COLO668 (cell line): ENCODE results near the gene MAOB.

Experiments used
- DNase-seq: peaks from one replicate; lab custom pipeline; 2025; ENCODE audit not compliant: unreplicated experiment; lab: John Stamatoyannopoulos, UW

The MAOB gene

DNA sequence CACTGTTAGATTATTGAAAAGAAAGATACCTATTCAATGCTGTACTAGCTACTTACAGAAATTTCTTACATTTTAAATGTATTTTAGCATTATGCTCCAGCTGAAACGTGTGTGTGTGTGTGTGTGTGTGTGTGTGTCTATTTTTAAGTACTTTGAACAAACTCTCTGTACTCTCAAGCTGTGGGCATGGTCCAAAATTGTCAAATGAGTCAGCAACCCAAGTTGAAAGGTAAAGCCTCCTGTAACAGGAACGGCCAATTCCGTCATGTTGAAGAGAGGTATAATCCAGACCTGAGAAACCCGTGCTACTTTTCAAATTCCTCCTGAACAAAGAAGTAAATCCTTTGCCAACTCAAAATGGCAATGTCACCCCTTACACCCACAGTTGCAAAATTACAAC, 20.5 kb downstream of the MAOB start:
- DNase-seq: no peak

DNA sequence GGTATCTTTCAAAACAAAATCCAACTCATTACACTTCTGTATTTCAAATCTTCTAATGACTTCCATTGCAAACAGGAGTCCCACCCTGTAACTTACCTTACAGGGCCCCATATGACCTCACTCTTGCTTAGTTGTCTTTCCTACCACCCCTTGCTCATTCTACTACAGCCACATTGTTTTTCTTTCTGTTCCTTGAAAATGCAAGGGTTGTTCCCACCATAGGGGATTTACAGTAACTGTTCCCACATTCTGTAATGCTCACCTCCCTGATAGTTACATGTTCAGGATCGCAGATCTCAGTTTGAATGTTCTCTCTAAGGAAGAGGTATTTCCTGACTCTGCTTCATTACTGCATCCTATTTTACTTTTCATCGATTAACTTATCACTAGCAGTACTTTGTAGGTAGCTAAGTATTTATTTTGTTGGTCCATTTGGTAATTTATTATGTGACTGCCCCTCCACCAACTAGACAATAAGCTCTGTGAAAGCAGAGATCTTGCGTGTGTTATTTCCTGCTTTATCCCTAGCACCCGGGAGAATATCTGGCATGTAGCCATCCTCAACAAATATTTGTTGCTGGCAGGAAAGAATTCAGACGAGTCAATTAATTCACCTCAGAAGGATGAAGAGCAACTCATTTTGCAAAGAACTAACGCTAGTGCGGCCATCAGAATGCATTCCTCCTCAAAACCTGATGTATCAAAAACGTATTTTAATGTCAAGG, 21.4 kb downstream of the MAOB start:
- no peak for DNase-seq

DNA sequence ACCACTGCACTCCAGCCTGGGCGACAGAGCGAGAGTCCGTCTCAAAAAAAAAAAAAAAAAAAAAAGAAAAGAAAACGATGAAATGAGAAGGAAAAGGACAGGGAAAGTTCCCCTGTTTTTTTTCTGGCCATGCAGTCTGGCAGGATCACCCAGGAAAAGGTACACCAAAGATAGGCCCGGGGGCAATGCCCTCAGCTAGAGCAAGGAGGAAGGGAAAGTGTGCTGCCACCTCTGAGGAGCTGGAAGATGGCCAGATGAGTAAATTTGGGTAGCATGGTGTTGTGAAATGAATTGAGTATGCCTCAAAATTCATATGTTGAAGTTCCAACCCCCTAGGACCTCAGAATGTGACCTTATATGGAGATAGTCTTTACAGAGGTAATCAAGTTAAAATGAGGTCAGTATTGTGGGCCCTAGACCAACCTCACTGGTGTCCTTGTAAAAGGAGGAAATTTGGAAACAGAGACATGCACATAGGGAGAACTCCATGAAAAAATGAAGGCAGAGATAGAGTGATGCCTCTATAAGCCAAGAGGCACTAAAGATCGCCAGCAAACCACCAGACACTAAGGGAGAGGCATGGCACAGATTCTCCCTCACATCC, 28.9 kb downstream of the MAOB start:
- DNase-seq: no peak

DNA sequence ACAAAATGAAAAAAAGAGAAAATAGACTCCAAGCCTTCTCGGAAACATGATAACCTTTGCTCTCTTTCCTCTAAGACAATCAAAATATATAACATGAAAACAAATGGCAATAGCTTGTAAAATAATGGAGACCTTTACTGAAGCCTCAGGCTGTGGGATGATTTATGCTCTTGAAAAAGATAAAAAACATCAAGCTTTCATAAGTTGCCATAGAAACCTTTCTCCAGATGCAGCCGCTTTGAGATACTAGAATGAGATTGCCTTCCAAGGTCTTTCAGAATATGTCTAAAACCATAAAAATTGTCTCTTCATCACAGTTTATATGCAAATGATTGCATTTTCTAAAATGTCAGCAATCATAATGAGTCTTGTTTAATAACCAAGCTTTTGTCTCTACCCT, 31.6 kb downstream of the MAOB start:
- no peak for DNase-seq

DNA sequence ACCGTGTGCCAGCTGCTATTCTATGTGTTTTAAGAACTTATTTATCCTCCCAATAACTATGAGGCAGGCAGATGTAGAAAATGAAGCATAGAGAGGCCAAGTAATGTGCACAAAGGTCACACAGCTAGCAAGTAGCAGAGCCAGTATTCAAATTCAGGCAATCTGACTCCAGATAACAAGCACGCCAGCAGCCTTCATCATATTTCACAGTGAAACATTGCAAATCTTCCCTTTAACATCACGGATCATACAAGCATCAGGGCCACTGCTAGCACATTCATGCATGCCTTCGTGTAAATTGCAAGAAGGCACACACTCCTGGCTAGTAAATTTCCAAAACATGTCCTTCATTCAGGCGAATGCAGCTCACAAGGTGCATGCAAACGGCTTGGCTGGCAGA, 33.1 kb downstream of the MAOB start:
- DNase-seq: no peak

DNA sequence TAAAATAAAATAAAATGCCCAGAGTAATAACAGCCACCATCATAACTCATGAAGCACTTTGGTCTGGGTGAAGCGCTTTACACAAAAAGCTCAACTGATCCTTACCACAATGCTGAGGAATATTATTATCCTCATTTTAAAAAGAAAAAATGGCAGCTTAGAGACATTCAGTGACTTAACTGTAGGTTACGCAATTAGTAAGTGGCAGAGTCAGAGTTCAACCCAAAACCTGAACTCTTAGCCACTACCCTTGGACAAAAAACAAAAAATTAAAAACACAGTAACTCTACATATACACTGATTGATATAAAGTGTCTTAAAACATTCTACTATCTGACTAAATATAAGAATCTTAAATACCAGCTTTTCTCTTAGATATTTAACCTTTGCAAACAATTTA, 34.9 kb downstream of the MAOB start:
- DNase-seq: no peak

DNA sequence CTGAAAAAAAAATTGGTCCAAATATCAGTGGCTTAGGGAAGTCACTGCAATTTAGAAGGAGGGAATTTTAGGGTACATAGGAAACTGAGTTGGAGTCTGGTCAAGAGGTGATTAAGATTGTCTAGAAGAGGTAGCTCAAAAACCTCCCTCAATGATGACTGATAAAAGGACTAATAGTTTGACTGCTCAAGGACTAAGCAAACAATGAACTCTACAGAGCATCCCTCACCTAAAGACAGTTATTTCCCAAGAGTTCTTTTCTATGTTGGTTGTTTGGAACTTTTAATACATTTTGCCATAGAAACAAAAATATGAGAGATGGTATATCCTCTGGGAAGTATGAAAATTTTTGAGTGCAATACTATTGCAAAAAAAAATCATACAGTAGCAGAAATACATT, 35.7 kb downstream of the MAOB start:
- DNase-seq: no peak

DNA sequence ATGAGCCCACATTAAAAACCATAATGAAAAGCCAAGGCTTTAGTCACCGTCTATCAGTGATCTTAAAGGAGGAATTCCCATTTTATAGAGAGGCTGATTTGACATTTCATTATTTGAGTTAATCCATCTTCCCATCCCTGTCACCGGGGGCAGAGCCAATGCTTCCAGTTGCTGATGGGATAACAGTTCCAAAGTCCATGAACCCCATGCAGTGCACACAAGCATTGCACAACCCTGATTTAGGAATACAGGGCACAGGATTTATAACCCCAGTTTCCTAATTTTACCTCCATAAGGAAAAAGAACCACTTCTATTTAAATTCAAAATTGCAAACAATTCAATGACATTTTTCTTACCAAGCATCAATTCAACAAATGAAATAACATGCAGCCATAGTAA, 36.5 kb downstream of the MAOB start:
- DNase-seq: no peak

DNA sequence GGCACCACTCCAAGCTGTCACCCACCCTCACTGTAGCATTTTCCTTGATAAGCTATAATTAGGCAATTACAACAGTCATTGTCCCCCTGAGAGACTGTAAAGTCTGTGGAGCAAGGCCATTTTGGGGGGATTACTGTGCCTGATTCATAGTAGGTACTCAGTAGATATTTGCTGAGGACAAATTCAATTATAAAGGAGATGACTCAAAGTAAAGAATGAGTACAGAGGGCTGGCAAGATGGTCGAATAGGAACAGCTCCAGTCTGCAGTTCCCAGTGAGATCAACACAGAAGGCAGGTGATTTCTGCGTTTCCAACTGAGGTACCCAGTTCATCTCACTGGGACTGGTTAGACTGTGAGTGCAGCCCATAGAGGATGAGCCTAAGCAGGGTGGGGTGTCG, 42.0 kb downstream of the MAOB start:
- DNase-seq: no peak

DNA sequence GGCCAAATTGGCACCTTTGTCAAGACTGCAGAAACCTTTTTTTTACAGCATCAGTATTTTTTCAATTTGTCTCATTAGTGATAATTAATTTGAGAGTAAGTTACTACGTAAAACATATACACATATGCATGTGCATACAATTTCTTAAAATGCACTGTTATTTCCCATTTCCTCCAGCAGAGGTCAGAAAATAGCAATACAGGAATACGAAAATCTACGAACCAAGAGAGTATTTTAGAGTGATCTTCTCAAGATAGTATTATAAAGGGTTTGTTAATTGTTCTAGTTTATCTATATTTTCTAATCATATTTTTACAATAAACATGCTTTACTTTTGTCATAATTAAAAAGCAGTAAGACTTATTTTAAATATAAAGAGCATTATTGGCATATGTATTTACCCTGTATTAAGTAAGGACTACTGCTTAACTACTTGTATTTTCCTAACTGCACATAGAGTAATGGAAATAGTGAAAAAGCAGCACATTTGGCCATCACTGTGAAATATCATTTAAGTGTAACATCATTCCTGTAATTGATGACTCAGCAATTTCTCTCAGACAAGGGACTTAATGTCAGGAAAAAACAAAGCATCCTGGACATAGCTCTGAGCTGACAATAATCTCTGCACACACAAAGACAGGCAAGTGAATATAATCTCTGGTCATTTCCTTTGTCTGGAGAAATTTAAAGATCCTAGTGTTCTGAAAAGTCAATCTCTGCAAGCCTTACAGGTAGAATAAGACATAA, 45.6 kb downstream of the MAOB start:
- no peak for DNase-seq

DNA sequence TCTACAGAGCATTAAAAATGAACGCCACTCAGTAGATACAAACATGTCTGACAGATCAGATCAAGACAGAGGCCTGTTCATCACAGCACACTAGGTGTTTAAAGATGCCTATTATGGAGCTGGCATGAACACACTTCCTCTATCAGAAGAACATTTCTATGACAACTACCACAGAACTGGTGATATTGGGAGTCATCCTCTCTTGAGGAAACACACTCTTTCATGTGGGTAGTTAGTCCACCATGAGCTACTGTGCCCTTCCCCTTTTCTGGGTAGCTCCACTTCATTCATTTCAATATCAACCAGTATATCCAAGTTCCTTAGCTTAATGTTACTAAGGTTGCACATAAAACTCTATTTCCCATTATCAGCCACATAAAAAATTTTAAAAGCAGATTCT, 46.7 kb downstream of the MAOB start:
- DNase-seq: no peak

DNA sequence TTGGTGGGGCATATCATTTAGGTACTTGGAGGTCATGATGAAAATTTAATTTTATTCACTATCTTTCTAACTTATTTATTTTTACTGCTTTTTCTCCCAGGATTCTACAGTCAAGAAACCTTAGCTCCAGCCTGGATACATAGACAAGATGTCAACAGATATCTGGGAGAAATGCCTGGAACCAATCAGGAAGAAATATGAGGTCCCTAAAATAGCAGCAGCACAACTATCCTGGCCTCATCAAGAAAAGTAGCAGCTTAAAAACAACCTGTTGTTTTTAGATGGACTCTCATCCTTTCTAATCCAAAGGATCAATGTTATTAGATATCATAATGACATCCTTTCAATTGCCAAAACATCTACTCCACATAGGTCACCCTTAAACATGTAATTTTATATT, 54.5 kb downstream of the MAOB start:
- DNase-seq: no peak

DNA sequence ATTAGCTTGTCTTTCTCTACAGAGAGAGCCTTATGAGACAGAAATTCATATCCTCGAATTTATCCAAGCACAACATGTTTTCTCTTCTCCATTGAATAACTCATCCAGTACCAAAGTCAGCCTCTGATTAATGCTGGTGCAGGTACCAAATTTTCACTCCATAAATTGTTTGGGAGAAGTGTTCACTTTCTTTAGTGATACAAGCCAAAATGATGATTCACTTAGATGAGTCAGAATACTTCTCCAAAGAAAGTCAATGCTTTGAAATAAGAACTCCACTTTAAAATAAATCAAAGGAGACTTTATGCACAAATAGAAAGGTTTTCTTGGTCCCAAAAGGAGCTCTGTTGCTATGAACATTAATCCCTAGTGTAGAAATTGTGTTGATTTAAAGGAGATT, 60.2 kb downstream of the MAOB start:
- DNase-seq: no peak

DNA sequence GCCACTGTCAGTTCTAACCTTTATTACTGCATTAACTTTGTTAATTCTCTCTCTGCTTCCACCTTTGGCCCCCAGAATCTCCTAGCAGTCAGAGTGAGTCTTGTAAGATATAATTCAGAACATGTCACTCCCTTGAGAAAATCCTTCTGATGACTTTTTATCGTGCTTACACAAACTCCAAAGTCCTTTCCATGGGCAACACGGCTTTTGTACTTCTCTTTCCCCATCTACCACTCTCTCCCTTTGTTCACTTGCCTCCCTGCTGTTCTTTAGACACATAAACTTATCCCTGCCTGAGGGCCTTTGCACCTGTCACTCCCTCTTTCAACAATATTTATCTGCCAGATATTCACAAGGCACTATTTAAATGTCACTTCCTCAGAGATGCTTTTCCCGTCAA, 64.8 kb downstream of the MAOB start:
- no peak for DNase-seq

DNA sequence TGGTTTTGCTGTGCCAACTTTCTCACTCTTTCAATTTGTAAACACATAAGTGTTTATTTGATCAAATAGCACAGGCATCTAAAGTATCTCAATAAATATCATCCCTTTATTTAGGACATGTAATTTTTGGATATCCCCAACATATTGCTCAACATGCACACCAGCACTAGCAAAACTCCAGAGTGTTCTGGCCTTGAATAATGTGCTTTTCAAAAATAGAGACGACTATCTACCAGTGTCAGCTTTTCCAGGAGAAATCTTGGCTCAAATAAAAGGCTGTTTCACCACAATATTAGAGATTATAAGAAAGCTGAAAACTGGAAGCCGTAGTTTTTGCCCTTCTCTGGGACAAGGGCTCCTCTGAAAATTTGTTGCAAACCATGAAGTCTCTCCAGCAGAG, 67.0 kb downstream of the MAOB start:
- DNase-seq: no peak

DNA sequence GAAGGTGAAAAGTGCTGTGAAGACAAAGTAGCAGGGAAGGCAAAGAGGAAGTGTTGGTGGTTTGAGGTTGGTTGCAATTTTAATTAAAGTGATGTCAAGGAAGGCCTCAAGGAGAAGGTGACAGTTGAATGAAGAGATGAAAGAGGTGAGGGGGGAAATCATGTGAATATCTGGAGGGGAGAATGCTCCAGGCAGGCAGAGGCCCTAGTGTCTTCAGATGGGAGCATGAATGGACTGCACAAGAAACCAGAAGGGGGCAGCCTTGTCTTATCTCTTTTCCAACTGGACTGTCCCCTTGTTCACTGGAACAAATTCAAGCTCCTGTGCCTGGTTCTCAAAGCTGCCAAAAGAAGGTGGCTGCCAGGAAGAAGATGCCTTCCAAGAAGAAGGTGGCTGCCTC, 68.4 kb downstream of the MAOB start:
- no peak for DNase-seq

DNA sequence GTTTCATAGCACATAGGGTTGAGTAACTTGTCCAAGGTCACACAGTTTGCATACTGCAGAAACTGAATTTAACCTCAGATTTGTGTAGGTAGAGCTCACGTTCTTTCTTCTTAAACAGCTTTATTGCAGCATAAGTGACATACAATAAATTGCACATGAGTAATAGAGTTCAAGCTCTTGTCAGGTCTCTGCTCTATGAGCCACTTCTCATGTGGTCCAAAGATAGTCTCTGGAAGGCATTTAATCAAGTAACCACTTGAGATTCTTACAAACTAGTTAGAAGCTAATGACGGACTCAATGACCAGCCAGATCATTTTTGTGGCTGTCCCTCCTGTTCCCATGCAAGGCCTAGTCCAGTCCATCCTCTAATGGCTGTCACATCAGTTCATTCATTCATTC, 68.9 kb downstream of the MAOB start:
- no peak for DNase-seq

DNA sequence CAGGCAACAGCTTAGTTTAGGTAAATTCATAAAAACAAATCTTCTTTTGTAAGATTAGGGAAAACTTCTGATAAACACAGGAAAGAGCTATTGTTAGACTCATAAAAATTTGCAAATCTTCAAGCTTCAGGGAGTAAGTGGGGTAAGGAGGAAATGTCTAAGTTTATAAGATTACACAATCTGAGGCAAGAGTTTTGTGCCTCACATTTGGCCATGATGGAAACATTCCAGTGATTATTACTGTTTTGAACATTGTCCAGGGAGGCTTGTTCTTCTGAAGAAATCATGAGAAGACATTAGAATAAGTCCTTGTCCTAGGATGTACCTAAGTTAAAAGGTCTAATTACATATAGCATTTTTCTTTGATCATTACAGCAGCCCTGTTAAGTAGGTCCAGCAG, 72.8 kb downstream of the MAOB start:
- no peak for DNase-seq

DNA sequence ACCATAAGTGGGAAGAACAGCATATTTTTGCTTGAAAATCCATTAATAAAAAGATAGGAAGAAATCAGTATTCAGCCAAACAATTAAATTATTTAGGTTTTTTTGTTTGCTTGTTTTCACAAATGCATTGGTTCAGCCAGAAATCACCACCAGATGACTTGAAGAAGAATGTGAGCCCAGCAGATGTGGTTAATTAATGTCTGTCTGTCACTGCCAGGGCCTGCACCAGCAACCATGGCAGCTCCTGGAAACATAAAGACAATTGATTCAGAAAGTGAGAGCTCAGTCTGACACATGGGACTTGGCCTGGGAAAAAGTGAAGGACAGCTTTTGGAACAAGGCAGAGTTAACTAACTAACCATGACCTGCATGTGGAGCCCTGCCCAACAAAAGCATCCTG, 74.0 kb downstream of the MAOB start:
- DNase-seq: no peak

DNA sequence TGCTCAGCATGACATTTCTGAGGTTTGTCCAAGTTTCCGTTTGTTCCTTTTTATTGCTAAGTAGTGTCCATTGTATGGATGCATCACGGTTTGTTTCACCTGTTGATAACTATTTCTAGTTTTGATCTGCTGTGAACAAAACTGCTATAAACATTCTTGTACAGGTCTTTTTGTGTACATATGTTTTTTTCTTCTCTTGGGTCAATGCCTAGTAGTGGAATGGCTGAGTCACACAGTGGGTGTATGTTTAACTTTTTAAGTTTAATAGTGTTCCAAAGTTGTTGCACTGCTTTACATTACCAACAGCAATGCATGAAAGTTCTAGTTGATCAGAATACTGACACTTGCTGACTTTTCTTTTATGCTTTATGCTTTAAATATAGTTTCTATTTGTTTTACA, 76.7 kb downstream of the MAOB start:
- DNase-seq: no peak

DNA sequence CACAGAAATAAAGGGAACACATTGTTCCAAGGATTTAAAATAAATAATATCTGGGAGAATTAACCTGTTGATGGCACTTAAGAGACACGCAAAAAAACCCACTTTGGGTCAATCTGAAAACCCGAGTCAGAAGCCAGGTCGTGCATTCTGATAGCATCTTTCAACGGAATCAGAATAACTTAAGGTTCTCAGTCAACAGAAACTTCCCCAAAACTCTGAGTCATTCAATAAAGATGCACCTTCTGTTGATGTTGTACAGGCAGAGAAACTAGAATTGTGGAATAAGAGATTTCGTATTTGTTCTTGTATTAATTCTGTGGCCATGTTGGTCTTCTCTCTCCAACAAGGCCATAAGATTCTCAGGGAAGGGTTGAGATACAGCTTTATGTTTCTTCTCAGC, 78.2 kb downstream of the MAOB start:
- no peak for DNase-seq

DNA sequence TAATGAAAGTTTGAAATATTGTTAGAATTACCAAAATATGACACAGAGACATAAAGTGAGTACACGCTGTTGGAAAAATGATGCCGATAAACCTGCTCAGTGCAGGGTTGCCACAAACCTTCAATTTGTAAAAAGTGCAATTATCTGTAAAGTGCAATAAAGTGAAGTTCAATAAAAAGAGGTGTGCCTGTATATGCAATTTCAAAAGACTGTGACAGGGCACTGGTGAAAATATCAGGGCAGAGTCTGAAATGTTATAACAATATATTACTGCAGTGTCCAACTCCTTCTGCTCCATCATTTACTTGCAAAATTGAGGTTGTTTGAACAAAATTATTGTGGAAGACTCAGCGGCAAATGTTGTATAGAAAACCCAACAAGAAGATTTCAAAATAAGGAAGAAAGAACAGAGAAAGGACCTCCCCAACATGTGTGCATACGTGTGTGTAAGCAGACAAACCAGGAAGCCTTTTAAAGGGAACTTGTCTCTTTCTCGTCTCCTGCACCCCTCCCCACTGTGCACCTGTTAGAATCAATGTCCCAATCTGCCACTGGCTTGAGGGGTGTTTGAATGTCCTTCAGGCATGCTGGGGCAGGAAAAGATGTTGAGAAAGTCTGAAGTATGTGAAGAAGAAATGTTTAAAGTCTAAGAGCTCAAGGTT, 96.2 kb downstream of the MAOB start:
- no peak for DNase-seq
